Adrenal gland (tissue), 12 donors: Measurements from ENCODE around the gene NBAS. TPM values are rescaled to one million over a fixed set of nuclear protein-coding genes. Genes with fewer than 3 reads are reported as not detected.
"Not testable (repeated sequence)": the region's sequence is repeated elsewhere in the genome, so short reads cannot be mapped to it uniquely, and the experiment has no call there.

Experiments used
- DNase-seq, 7 donors: peaks; one replicate each; pipeline ENCODE4 v3.0.0-alpha.2; 2019 to 2020
- H3K27ac ChIP-seq, 5 donors: fragments of 200-600 bp; sonication (generic) in 4 of 5; 1 replicate in 3 of 5; 2 replicates in 2 of 5; pipeline versions ENCODE4 v1.5.1 to v1.8.0; 2016 to 2020; ENCODE audit warnings: mild to moderate bottlenecking in 1 of 5
- H3K27me3 ChIP-seq: fragments of 200-600 bp; 2 replicates; pipeline ENCODE4 v1.8.0; 2021
- H3K36me3 ChIP-seq, 2 donors: fragments of 200-600 bp; replicated peaks in 1 of 2; 1 replicate in 1 of 2; 2 replicates in 1 of 2; pipeline versions ENCODE4 v1.5.1 to v1.8.0; 2018 to 2022
- H3K4me1 ChIP-seq, 2 donors: fragments of 200-600 bp; replicated peaks in 1 of 2; 1 replicate in 1 of 2; 2 replicates in 1 of 2; pipeline versions ENCODE4 v1.5.1 to v1.8.0; 2018 to 2021
- H3K4me3 ChIP-seq, 4 donors: fragments of 200-600 bp; sonication (generic) in 3 of 4; one replicate each; pipeline ENCODE4 v1.5.1; 2016 to 2018
- H3K9me3 ChIP-seq, 3 donors: fragments of 200-600 bp; sonication (generic) in 1 of 3; replicated peaks in 1 of 3; 1 replicate in 2 of 3; 2 replicates in 1 of 3; pipeline versions ENCODE4 v1.5.1 to v1.8.0; 2016 to 2021
- POLR2A ChIP-seq, 2 donors: fragments of 450-650 bp; IDR thresholded peaks; one replicate each; pipeline ENCODE4 v1.6.1; 2017; ENCODE audit warnings: antibody characterized with exemption in 2 of 2, mild to moderate bottlenecking in 2 of 2, moderate library complexity in 1 of 2
- WGBS, 4 donors: extraction: QIAGEN DNeasy Blood & Tissue Kit in 2 of 4; methylation state at CpG; one replicate each; pipeline versions ENCODE4 v1.1.5 to v1.1.7; 2013 to 2017; 5-methylcytosine and 5-hydroxymethylcytosine counted together
- intact Hi-C, 2 donors: fragments of 100-400 bp; cut with DNase I; formaldehyde crosslinking; loops; one replicate each; pipeline versions ENCODE4 v1.14.1 to v1.15.0; 2022 to 2023
- polyA plus RNA-seq, 3 donors: library from polyadenylated mRNA; stranded (reverse); fragments of 200-250 nt in 2 of 3; fragments of 350-450 nt in 1 of 3; fragmentation: Illumina TruSeq in 1 of 3; extraction: RNeasy Lipid Tissue Mini Kit (QIAGEN cat#74804) in 1 of 3; gene quantifications; one replicate each; pipeline ENCODE4 v1.2.3, GENCODE V29; 2013 to 2014
- total RNA-seq, 9 donors: library from RNA; depleted of rRNA in 4 of 9; stranded (reverse); fragments of >200 nt in 4 of 9; fragments of 120-200 nt in 1 of 9; fragmentation: NEBNext Ultra II Directional in 1 of 9; extraction: Animal tissue kit (Norgen Biotek cat#: 25700) in 1 of 9; gene quantifications; one replicate each; pipeline versions ENCODE4 v1.1.0 to v1.2.4, GENCODE V29; 2013 to 2023
- TF ChIP-seq, protein P1 (sequence below), 6 experiments: fragments of 450-650 bp in 4 of 6; fragments of 200-600 bp in 2 of 6; sonication (generic) in 1 of 6; IDR thresholded peaks; 1 replicate in 5 of 6; 2 replicates in 1 of 6; pipeline versions ENCODE4 v1.5.1 to v1.8.0; 2016 to 2021; ENCODE audit warnings: antibody characterized with exemption in 6 of 6, mild to moderate bottlenecking in 2 of 6, moderate library complexity in 1 of 6
- donor health status: healthy with polysubstance abuse.
- donor health status: Bipolar disorder and iron deficiency.
- donor health status: DM: yes; HTN: yes; CAD: no.
- donor health status: DM: no; HTN: no; CAD: no.
- donor health status: DM: no; HTN: no; CAD: no.
- donor health status: DM: yes; HTN: yes; CAD: no.

NBAS gene
- total and polyA plus RNA-seq, 12 donors: 22.0 to 62.4 (median 46.2) TPM

GRCh38 chr2:15407666-15408065 is 153.5 kb downstream of the NBAS start:
- H3K4me1 ChIP-seq: no peaks in the 10 kb centered on the region
- H3K4me3 ChIP-seq: no peak overlapping the region
- no peaks in the 10 kb centered on the region for H3K27me3 ChIP-seq
- WGBS, 4 donors: 96 to 100% (median 99%) methylated on average over 1 of the region's 1 CpG
- intact Hi-C loops: no loop called here
- TF ChIP-seq, protein P1, sequence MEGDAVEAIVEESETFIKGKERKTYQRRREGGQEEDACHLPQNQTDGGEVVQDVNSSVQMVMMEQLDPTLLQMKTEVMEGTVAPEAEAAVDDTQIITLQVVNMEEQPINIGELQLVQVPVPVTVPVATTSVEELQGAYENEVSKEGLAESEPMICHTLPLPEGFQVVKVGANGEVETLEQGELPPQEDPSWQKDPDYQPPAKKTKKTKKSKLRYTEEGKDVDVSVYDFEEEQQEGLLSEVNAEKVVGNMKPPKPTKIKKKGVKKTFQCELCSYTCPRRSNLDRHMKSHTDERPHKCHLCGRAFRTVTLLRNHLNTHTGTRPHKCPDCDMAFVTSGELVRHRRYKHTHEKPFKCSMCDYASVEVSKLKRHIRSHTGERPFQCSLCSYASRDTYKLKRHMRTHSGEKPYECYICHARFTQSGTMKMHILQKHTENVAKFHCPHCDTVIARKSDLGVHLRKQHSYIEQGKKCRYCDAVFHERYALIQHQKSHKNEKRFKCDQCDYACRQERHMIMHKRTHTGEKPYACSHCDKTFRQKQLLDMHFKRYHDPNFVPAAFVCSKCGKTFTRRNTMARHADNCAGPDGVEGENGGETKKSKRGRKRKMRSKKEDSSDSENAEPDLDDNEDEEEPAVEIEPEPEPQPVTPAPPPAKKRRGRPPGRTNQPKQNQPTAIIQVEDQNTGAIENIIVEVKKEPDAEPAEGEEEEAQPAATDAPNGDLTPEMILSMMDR (IDR thresholded peaks at IDR 0.05): no peak
- no peak for TF ChIP-seq POLR2A (IDR thresholded peaks at IDR 0.05)
- H3K36me3 ChIP-seq: no peaks in the 10 kb centered on the region
- no peak for DNase-seq
- no peak overlapping the region for H3K27ac ChIP-seq
- H3K9me3 ChIP-seq: no peaks in the 10 kb centered on the region

GRCh38 chr2:15404511-15404910 is 156.6 kb downstream of the NBAS start:
- H3K27me3 ChIP-seq, H3K9me3 ChIP-seq, H3K36me3 ChIP-seq, DNase-seq, H3K27ac ChIP-seq, intact Hi-C loops, H3K4me1 ChIP-seq, H3K4me3 ChIP-seq: not testable (repeated sequence)
- WGBS, 4 donors: 98 to 99% (median 99%) methylated on average over 9 of the region's 9 CpGs

GRCh38 chr2:15400240-15400826 is 160.8 kb downstream of the NBAS start:
- no peak overlapping the region for H3K27ac ChIP-seq
- no peak for TF ChIP-seq POLR2A (IDR thresholded peaks at IDR 0.05)
- TF ChIP-seq, protein P1 (IDR thresholded peaks at IDR 0.05): no peak
- H3K27me3 ChIP-seq: no peaks in the 10 kb centered on the region
- H3K4me1 ChIP-seq: no peaks in the 10 kb centered on the region
- no peak overlapping the region for H3K4me3 ChIP-seq
- 85 to 92% (median 89%) methylated on average over 5 of the region's 5 CpGs for WGBS, 4 donors
- no peaks in the 10 kb centered on the region for H3K36me3 ChIP-seq
- DNase-seq: no peak
- intact Hi-C loops: no loop called here
- H3K9me3 ChIP-seq: no peaks in the 10 kb centered on the region

GRCh38 chr2:15399241-15399640 is 161.9 kb downstream of the NBAS start:
- no peaks in the 10 kb centered on the region for H3K4me1 ChIP-seq
- H3K27ac ChIP-seq: no peak overlapping the region
- H3K36me3 ChIP-seq: no peaks in the 10 kb centered on the region
- no peak for TF ChIP-seq POLR2A (IDR thresholded peaks at IDR 0.05)
- 96 to 100% (median 99%) methylated on average over 1 of the region's 1 CpG for WGBS, 4 donors
- H3K9me3 ChIP-seq: no peaks in the 10 kb centered on the region
- no peaks in the 10 kb centered on the region for H3K27me3 ChIP-seq
- no peak overlapping the region for H3K4me3 ChIP-seq
- no peak for DNase-seq
- intact Hi-C loops: no loop called here

- H3K36me3 ChIP-seq: no peaks in the 10 kb centered on the region
- TF ChIP-seq, protein P1 (IDR thresholded peaks at IDR 0.05): no peak
- TF ChIP-seq POLR2A (IDR thresholded peaks at IDR 0.05): no peak
- no peak overlapping the region for H3K27ac ChIP-seq
- WGBS, 4 donors: 48 to 100% (median 97%) methylated on average over 1 of the region's 1 CpG
- DNase-seq: no peak
- H3K9me3 ChIP-seq: no peaks in the 10 kb centered on the region
- no peaks in the 10 kb centered on the region for H3K27me3 ChIP-seq
- H3K4me3 ChIP-seq: no peak overlapping the region
- H3K4me1 ChIP-seq: no peaks in the 10 kb centered on the region
- intact Hi-C loops: no loop called here
Measured at GRCh38 chr2:15391751-15392150, 169.4 kb downstream of the NBAS start.
